Activated CD8-positive, alpha-beta memory T cell treated with anti-CD3 and anti-CD28 coated beads, Interleukin-2, amount 50 U/mL, for 48 hours (primary cell): ENCODE measurements around the gene CSF2RB.

Source experiments
- DNase-seq: peaks from one replicate; pipeline ENCODE4 v3.0.0-alpha.2; 2020

Gene CSF2RB

GRCh38 chr22:36913427-36914389 lies at the start of gene CSF2RB:
CSF2RB (plus strand) TSS chr22:36913628; CDS start chr22:36922208, 8,580 bp downstream.
- DNase-seq, result peak; percentile 43

DNA sequence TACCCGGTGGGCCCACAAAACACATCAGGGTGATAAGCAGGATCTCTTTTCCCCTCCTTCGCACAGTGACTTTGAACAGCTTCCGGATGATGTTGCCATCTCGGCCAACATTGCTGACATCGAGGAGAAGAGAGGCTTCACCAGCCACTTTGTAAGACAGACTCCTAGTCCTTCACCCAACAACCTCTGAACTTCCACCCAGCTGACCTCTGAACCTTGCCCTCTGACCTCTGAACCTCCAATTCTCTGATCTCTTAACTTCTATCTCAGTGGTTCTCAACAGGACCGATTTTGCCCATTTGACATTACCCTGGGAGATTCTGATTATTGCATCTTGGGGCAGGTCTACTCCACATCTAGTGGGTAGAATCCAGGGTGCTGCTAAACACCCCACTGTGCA lies 49.4 kb upstream of the CSF2RB start:
- DNase-seq, result no peak

GRCh38 chr22:36864454-36865215 lies 48.8 kb upstream of the CSF2RB start:
- no peak for DNase-seq

GRCh38 chr22:36865346-36865745 lies 48.1 kb upstream of the CSF2RB start:
- DNase-seq, result no peak

- peak; percentile 39 for DNase-seq
Observed at GRCh38 chr22:36867695-36868094, 45.7 kb upstream of the CSF2RB start.

- DNase-seq, result no peak
Observed at GRCh38 chr22:36868546-36869181, 44.8 kb upstream of the CSF2RB start.

DNA sequence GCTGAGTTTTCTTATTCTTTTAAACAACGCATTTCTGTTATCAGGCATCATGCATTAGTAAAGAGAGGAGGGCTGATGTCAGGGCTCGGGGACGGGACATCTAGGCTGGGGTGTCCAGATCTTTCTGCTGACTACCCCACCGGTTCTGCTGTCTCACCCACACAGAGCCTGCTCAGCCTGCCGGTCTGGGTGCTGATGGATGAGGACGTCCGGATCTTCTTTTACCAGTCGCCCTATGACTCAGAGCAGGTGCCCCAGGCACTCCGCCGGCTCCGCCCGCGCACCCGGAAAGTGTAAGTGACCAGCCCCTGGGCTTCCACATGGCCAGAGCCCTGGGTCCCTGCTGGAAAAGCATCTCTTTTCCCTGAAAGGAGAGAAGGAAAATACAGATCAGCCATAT lies 43.2 kb upstream of the CSF2RB start:
- DNase-seq, result no peak

DNA sequence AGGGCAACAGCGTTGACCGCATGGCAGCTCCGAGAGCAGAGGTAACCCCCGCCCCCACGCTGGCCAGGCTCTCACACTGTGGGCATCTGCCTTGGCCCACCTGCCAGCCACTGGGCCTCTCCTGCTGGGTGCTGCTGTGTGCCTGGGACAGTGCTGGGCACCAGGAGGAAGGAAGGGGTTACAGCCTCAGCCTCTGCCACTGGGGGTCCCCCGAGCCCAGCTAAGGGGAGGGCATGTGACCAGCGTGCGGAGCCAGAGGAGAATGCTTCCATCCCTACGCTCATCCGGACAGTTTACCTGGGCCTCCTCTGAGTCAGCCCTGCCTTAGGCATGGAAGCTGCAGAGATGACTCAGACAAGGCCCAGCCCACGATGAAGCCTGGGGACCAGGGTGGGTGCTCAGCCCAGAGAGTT lies 41.8 kb upstream of the CSF2RB start:
- DNase-seq, result no peak

DNA sequence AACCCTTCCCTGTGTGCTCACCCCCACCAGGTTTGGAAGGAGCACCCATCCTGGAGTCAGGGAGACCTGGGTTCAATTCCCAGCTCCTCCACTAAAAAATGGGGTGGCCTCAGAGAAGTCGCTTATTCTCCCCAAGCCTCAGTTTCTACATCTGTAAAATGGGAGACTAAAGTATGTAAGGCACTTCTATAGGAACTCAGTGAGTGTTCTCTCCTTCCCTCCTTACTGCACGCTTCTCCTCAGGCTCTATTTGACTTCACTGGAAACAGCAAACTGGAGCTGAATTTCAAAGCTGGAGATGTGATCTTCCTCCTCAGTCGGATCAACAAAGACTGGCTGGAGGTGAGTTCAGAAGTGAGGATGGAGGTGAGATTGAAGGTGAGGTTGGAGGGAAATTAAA lies 41.3 kb upstream of the CSF2RB start:
- DNase-seq, result no peak

DNA sequence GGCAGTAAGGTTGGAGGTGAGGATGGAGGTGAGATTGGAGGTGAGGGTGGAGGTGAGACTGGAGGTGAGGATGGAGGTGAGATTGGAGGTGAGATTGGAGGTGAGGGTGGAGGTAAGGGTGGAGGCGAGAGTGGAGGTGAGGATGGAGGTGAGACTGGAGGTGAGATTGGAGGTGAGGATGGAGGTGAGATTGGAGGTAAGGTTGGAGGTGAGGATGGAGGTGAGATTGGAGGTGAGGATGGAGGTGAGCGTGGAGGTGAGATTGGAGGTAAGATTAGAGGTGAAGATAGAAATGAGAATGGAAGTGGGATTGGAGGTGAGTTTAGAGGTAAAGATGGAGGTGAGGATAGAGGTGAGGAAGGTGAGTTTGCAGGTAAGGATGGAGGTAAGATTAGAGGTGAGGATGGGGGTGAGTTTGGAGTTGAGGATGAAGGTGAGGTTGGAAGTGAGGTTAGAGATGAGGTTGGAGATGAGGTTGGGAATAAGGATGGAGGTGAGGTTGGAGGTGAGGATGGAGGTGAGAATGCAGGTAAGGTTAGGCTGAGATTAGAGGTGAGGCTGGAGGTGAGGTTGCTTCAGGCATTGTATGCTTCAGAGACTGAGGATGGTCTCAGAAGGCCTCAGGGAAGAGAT lies 40.4 kb upstream of the CSF2RB start:
- no peak for DNase-seq

DNA sequence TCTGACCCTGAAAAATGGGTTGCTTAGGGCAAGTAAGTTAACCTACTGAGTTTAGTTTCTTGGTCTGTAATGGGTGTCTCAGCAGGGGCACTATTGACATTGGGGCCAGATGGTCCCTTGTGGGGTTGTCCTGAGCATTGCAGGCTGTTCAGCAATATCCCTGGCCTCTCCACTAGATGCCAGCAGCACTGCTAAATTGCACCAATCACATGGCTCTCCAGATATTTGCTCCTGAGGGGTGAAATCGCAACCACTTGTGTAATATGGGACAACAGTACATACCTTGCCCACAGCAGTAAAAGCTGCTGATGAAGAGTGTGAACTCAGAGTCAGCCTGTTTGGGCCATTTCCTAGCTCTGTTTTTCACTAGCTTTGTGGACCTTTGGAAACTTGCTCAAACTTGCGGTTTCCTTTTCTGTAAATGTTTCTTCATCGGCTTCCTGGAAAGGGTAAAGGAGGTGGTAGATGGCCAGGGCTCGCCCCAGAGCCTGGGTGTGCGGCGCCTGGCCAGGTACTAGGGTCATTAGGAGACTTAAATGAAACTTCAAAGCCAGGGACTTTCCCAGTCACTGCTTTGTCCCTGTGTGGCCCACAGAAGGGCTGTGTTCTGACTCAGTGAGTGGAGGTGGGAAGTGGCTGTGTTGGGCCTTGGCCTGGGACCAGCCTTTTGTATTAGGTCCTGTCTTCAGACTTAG lies 39.7 kb upstream of the CSF2RB start:
- DNase-seq, result peak; percentile 64

DNA sequence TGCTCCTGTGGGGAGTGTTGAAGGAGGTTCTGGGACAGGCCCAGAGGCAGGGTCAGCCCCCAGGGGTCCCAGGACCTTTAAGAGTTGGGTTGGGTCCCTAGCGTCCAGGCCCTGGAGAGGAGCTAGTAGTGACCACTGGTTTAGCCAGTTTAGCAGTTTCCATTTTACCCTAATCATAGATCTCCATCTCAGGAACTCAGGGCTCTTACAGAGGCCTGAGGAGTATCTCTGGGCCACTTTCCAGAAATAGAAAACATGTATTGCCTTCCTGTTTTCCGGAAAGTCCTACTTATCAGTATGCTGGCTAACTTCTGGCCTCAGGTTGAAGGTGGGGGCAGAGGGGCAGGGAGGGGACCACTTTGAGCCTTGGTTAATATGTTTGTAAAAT lies 39.1 kb upstream of the CSF2RB start:
- no peak for DNase-seq

GRCh38 chr22:36874736-36875135 lies 38.7 kb upstream of the CSF2RB start:
- DNase-seq, result peak; percentile 42

- peak; percentile 42 for DNase-seq
Observed at GRCh38 chr22:36875741-36876140, 37.7 kb upstream of the CSF2RB start.

DNA sequence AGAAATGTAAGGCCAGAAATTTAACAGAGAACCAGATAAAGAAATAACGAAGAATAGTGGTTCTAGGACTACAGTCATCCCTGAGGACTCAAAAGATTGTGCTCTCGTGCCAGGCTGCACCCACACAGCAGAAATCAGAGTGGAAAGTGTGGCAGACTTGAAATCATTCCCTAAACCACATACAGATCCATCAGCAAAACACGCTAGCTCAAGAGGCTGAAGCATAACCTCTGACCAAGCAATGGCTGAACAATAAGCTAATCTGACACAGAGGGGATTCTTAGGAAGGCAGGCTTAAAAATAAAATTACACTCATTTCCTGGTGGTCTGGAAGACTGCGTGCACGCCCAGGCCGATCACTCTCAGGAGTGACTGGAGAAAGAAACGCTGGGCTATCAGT lies 33.7 kb upstream of the CSF2RB start:
- no peak for DNase-seq

GRCh38 chr22:36881504-36882245 lies 31.8 kb upstream of the CSF2RB start:
- DNase-seq, result no peak

- no peak for DNase-seq
Observed at GRCh38 chr22:36884349-36885158, 28.9 kb upstream of the CSF2RB start.

DNA sequence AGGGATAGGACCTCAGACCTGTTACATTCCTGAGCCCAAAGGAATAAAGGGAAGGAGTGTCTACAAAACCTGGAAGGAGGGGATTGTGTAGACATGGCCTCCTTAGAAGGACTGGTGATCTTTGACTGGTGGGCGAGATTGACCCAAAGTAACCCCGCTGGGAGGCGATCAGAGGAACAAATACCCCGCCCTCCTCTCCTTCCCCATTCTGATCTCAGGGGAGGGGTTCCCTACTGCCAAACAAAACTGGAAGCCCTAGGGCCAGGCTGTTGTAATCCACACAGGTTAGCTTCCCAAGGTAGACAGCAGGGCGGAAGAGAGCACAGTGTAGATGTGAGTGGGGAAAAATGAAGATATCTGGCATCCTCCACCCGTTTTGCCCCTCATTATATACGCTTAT lies 28.0 kb upstream of the CSF2RB start:
- no peak for DNase-seq

DNA sequence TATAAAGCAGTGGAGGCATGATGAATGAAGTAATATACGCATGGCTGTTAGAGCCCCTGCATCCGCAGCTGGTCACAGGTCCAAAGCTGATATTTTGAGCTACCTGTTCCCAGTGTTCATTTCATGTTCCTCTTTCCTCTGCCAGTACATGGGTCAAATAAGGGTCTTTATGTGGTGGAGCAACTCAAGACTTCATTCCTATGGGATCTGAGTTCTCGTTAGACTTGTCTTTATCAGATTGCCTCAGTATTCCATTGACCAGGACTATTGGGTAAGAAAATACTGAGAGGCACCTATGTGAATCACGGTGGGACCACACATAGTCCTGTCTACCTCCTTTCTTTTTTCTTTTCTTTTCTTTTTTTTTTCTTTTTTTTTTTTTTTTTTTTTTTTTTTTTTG lies 27.4 kb upstream of the CSF2RB start:
- no peak for DNase-seq

- DNase-seq, result no peak
Observed at GRCh38 chr22:36887162-36887561, 26.3 kb upstream of the CSF2RB start.

- DNase-seq, result no peak
Observed at GRCh38 chr22:36891646-36892045, 21.8 kb upstream of the CSF2RB start.
